Esophagus muscularis mucosa (tissue), 4 donors: ENCODE measurements around the gene CSTF2. TPM values are rescaled to one million over a fixed set of nuclear protein-coding genes. Genes with fewer than 3 reads are reported as not detected.
A peak's percentile ranks its signal among the peaks of the same experiment; 100 is the strongest.
"Not testable (repeated sequence)": the region's sequence is repeated elsewhere in the genome, so short reads cannot be mapped to it uniquely, and the experiment has no call there.

Experiments
- DNase-seq: peaks from one replicate; pipeline ENCODE4 v3.0.0-alpha.2; 2017; ENCODE audit errors: extremely low spot score
- H3K27ac ChIP-seq, 4 donors: fragments of 200-600 bp; sonication (generic); replicated peaks in 1 of 4; 1 replicate in 3 of 4; 2 replicates in 1 of 4; pipeline ENCODE4 v1.5.1; 2016 to 2019; ENCODE audit warnings: mild to moderate bottlenecking in 1 of 4
- H3K27me3 ChIP-seq, 4 donors: fragments of 200-600 bp; sonication (generic); one replicate each; pipeline versions ENCODE4 v1.5.1 to v1.6.0; 2016 to 2019
- H3K36me3 ChIP-seq, 4 donors: fragments of 200-600 bp; sonication (generic); one replicate each; pipeline ENCODE4 v1.5.1; 2016 to 2019
- H3K4me1 ChIP-seq, 4 donors: fragments of 200-600 bp; sonication (generic); one replicate each; pipeline ENCODE4 v1.5.1; 2016 to 2019
- H3K4me3 ChIP-seq, 4 donors: fragments of 200-600 bp; sonication (generic); 1 replicate in 2 of 4; 2 replicates in 2 of 4; pipeline ENCODE4 v1.5.1; 2016 to 2019; ENCODE audit warnings: mild to moderate bottlenecking in 4 of 4, moderate library complexity in 1 of 4
- H3K9me3 ChIP-seq, 4 donors: fragments of 200-600 bp; sonication (generic); 1 replicate in 3 of 4; 2 replicates in 1 of 4; pipeline ENCODE4 v1.5.1; 2016 to 2019
- EP300 ChIP-seq: sonication (generic); formaldehyde crosslinking; IDR thresholded peaks from one replicate; pipeline ENCODE4 v1.6.1; 2017; ENCODE audit warnings: antibody characterized with exemption
- POLR2A ChIP-seq: fragments of 450-650 bp; IDR thresholded peaks from one replicate; pipeline ENCODE4 v1.6.1; 2017; ENCODE audit warnings: antibody characterized with exemption, moderate library complexity, mild to moderate bottlenecking, low read depth
- POLR2AphosphoS5 ChIP-seq, 2 donors: sonication (generic); formaldehyde crosslinking; IDR thresholded peaks; one replicate each; pipeline ENCODE4 v1.6.1; 2017; ENCODE audit warnings: antibody characterized with exemption in 2 of 2
- WGBS: methylation state at CpG from one replicate; pipeline ENCODE4 v1.1.5; 2018; 5-methylcytosine and 5-hydroxymethylcytosine counted together
- intact Hi-C: fragments of 100-400 bp; cut with DNase I; formaldehyde crosslinking; loops from one replicate; pipeline ENCODE4 v1.15.1; 2023
- total RNA-seq, 4 donors: library from RNA; depleted of rRNA; stranded (reverse); fragments of >200 nt; gene quantifications; one replicate each; pipeline versions ENCODE4 v1.1.0 to v1.2.1, GENCODE V29; 2016
- TF ChIP-seq, protein P1 (sequence below), 3 experiments: fragments of 200-600 bp in 2 of 3; fragments of 450-650 bp in 1 of 3; sonication (generic) in 2 of 3; IDR thresholded peaks; one replicate each; pipeline ENCODE4 v1.5.1; 2017 to 2019; ENCODE audit warnings: antibody characterized with exemption in 3 of 3, mild to moderate bottlenecking in 2 of 3, moderate library complexity in 1 of 3

CSTF2 gene, protein sequence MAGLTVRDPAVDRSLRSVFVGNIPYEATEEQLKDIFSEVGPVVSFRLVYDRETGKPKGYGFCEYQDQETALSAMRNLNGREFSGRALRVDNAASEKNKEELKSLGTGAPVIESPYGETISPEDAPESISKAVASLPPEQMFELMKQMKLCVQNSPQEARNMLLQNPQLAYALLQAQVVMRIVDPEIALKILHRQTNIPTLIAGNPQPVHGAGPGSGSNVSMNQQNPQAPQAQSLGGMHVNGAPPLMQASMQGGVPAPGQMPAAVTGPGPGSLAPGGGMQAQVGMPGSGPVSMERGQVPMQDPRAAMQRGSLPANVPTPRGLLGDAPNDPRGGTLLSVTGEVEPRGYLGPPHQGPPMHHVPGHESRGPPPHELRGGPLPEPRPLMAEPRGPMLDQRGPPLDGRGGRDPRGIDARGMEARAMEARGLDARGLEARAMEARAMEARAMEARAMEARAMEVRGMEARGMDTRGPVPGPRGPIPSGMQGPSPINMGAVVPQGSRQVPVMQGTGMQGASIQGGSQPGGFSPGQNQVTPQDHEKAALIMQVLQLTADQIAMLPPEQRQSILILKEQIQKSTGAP
- total RNA-seq, result 1 to 10 TPM; 7.6 to 9.2 (median 8.6) TPM

DNA sequence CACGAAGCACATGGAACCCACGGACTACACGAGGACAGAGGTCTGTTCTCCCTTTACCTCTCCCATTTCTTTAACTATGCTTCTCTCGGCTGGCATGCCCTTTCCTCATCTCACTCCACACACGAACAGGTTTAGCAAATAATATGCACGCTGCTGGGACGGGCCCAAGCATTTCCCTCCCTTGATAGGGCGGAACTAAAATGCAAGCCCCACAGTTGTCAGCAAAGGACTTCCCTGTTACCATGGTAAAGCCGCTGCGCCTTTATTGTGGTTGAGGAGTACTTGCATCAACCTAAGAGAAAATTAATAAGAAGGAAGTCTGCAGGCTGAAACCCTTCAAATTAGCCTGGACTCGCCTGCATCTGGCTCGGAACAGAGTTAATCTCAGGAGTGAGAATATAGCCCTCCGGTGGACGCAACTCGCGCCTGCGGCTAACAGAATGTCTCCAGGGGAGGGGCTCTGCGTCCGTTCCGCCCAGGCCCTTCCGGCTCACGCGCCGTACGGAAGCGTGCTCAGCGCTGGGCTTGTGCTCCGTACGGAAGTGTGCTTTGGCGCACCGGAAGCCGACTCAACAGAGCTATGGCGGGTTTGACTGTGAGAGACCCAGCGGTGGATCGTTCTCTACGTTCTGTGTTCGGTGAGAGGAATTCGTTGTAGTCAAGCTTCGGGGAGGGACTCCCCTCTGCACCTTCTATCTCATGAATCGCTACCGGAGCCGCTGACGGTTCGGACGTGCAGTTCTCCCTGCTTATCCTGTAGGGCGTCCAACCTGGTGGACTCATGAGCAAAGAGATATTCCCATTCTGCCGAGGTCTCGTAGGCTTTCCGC, at the start of gene CSTF2:
CSTF2 (plus strand) TSS at position 555 of the 830 bp plus-strand sequence; CDS start at position 581, 26 bp downstream.
- no peaks in the 10 kb centered on the region for H3K9me3 ChIP-seq
- peak; percentile 91 for DNase-seq
- peak within 1 kb of the TSS; percentile 42 to 64 (median 62) for H3K27ac ChIP-seq
- WGBS, result 48% methylated on average over 41 of the region's 49 CpGs
- peaks cover 4 to 21% (median 15%) of the 10 kb centered on the region in 4 donors for H3K36me3 ChIP-seq
- H3K27me3 ChIP-seq, result no peaks in the 10 kb centered on the region
- peak within 1 kb of the TSS; percentile 57 to 73 (median 66) for H3K4me3 ChIP-seq
- TF ChIP-seq, protein P1, sequence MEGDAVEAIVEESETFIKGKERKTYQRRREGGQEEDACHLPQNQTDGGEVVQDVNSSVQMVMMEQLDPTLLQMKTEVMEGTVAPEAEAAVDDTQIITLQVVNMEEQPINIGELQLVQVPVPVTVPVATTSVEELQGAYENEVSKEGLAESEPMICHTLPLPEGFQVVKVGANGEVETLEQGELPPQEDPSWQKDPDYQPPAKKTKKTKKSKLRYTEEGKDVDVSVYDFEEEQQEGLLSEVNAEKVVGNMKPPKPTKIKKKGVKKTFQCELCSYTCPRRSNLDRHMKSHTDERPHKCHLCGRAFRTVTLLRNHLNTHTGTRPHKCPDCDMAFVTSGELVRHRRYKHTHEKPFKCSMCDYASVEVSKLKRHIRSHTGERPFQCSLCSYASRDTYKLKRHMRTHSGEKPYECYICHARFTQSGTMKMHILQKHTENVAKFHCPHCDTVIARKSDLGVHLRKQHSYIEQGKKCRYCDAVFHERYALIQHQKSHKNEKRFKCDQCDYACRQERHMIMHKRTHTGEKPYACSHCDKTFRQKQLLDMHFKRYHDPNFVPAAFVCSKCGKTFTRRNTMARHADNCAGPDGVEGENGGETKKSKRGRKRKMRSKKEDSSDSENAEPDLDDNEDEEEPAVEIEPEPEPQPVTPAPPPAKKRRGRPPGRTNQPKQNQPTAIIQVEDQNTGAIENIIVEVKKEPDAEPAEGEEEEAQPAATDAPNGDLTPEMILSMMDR (IDR thresholded peaks at IDR 0.05), result peak in 1 of 3 experiments; percentile 39
- peak; percentile 54 to 67 for TF ChIP-seq POLR2AphosphoS5 (IDR thresholded peaks at IDR 0.05)
- TF ChIP-seq POLR2A, result no peak
- no peak for TF ChIP-seq EP300
- peaks cover 0 to 11% (median 7%) of the 10 kb centered on the region in 4 donors for H3K4me1 ChIP-seq
- intact Hi-C loops, result no loop called here

DNA sequence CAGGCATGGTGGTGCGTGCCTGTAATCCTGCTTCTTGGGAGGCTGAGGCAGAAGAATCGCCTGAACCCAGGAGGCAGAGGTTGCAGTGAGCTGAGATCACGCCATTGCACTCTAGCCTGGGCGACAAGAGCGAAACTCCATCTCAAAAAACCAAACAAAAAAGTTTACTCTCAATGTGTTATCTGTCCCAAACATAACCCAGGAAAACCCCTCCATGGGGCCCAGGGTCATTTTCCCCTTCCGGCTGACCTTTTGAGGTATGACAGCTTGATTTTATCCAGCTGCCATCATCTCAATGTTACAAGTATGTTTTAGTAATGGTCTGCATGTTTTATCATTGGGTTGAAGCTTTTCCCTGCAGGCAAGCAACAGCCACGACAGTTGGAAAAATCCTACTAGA, 23.8 kb upstream of the CSTF2 start:
- H3K9me3 ChIP-seq, H3K36me3 ChIP-seq, intact Hi-C loops, H3K4me3 ChIP-seq, H3K27me3 ChIP-seq, DNase-seq, H3K4me1 ChIP-seq, H3K27ac ChIP-seq: not testable (repeated sequence)
- WGBS, result 72% methylated on average over 7 of the region's 7 CpGs

DNA sequence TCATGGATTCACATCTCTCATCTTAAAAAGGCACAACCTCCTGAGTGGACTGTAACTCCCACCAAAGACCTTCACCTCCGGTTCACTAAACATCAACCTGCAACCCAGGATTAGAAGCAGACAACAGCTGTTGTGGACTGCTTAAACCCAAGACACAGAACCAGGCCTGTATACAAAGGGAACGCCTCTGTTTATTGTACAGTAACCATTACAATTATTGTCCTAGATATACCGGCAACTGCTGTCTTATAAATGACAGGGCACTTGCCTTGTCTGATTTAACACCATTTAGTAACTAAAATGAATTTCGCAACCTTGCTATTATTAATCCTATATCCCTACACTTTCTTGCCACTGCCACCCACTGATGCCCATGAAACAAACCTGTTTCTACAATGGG, 22.8 kb upstream of the CSTF2 start:
- no peak for DNase-seq
- TF ChIP-seq, protein P1 (IDR thresholded peaks at IDR 0.05), result no peak
- no peak for TF ChIP-seq EP300
- no peak for TF ChIP-seq POLR2AphosphoS5 (IDR thresholded peaks at IDR 0.05)
- TF ChIP-seq POLR2A, result no peak
- Histone ChIP-seq H3K36me3 (no peaks in the 10 kb centered on the region), H3K4me1 (no peaks in the 10 kb centered on the region), H3K9me3 (no peaks in the 10 kb centered on the region), H3K27me3 (no peaks in the 10 kb centered on the region), H3K27ac (no peak overlapping the region), H3K4me3 (no peak overlapping the region)
- WGBS, result 94% methylated on average over 4 of the region's 4 CpGs
- intact Hi-C loops, result no loop called here

DNA sequence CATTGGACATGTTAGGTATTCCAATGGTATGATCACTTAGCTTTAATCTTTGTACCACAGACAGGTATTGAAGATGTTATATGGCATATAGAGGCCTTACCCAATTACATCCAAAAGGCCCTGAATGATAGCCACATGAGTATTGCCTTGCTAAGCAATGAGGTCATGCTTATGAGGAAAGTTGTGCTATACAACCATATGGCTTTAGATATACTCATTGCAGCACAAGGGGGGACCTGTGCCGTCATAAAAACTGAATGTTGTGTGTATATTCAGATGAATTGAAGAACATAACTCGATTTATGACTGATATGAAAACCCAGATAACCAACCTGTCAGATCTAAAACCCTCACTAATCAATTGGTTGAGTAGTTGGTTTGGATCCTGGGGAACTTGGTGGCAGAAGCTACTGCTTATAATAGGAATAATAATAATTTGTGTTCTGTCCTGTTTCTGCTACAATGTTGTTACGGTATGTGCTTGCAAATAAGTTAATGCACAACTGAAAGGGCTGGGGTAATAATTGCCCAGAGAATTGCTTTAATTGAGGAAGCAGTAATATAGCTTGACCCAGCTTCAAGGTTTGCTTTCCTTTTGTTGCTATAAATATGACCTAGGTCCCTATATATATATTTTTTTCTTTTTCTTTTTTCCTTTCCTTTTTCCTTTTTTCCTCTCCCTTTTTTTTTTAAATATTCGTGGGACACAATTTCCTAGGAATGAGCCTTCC, 21.5 kb upstream of the CSTF2 start:
- no peak for TF ChIP-seq POLR2AphosphoS5 (IDR thresholded peaks at IDR 0.05)
- TF ChIP-seq EP300, result no peak
- TF ChIP-seq, protein P1 (IDR thresholded peaks at IDR 0.05), result no peak
- TF ChIP-seq POLR2A, result no peak
- H3K27ac ChIP-seq, result no peak overlapping the region
- intact Hi-C loops, result no loop called here
- 56% methylated on average over 4 of the region's 4 CpGs for WGBS
- H3K4me3 ChIP-seq, result no peak overlapping the region
- no peaks in the 10 kb centered on the region for H3K36me3 ChIP-seq
- H3K27me3 ChIP-seq, result no peaks in the 10 kb centered on the region
- H3K9me3 ChIP-seq, result no peaks in the 10 kb centered on the region
- no peaks in the 10 kb centered on the region for H3K4me1 ChIP-seq
- DNase-seq, result no peak
